ELF-1 (cell line): Measurements from ENCODE around the gene CPA1.

Experiments used
- DNase-seq: peaks from one replicate; pipeline ENCODE4 v3.0.0-alpha.2; 2016; ENCODE audit warnings: low read depth, low spot score

The CPA1 gene

GRCh38 chr7:130379921-130380860 is at the start of gene CPA1:
Gene CPA1 (plus strand): TSS chr7:130380494. CDS start chr7:130380521, 27 bp downstream.
- DNase-seq: peak; percentile 49

DNA sequence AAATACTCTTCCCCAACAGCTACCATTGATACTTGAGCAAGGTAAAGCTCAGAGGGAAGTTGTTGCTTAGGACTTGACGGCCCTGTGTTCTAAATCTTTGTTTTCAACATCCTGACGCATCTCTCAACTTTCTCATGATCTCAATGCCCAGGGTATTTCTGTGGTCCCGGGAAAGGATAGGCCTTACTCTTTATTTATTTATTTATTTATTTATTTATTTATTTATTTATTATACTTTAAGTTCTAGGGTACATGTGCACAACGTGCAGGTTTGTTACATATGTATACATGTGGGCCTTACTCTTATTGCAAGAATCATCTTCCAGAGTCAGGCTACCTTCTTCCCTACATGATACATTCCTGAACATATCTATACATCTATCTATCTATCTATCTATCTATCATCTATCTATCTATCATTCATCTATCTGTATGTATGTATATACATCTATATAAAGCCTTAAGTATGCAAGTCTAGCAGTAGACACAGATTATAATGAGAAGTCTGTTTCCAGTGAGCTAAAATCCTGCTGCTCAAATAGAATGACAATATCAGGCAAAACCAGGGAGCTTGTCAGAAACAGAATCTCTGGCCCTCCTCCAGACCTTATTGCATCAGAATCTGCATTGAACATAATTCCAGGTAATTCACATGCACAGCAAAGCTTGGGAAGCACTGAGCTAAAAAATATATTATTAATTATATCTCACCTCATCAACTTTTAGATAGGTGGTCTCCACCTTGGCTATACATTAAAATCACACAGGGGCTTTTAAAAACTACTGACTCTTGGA is 47.8 kb upstream of the CPA1 start:
- DNase-seq: no peak

DNA sequence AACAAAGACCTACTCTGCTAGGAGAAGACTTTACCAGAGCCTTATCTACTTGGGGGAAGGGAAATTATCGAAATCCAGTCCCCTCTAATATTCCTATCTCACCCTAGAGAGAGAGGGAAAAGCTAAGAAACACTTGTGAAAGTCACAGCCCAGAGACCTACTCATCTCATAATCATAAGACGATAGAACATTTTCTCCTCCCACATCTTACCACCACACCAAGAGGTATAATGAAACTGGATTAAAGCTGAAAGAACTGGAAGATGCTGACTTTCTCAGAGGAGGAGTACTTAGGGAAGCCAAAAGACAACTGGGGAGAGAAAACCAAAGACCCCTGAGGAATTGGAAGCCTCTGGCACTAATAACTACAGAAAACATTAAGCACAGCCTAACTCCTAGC is 46.5 kb upstream of the CPA1 start:
- no peak for DNase-seq

DNA sequence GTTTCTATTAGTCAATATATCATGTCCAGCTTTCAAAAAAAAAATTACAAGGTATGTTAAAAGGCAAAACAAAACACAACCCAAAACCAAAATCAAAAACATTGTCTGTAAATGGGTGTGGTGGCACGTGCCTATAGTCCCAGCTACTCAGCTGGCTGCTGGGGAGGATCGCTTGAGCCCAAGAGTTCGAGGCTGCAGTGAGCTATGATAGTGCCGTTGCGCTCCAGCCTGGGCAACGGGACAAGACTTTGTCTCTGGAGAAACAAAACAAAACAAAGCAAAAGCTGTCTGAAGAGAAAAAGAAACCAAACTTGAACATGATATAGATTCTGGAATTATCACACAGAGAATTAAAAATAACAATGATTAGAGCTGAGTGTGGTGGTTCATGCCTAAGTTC is 46.0 kb upstream of the CPA1 start:
- DNase-seq: no peak

DNA sequence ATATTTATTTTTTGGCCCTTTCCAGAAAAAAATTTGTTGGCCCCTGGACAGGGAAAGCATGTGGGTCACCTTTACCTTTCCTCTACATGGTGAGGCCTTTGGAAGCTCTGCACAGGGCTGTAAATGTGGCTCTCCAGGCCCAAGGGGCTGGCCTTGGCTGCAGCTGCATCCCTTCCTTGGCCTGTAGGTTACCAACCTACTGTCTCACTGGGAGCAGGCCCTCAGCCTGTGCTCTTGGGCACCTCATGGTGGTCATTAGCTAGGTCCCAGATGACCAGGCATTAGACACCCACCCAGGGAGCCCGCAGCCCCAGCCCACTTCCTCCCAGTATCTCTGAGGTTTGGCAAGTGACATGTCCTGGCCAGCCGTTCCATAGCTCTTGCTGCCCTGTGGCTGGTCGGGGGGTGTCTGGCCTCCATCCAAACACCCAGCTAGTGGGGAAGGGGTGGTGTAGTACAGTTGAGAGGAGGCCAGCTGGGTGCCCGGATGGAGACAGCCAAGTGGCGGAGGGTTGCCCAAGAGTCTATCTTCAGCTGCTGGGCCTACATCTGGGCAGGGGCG is 42.8 kb upstream of the CPA1 start:
- no peak for DNase-seq

DNA sequence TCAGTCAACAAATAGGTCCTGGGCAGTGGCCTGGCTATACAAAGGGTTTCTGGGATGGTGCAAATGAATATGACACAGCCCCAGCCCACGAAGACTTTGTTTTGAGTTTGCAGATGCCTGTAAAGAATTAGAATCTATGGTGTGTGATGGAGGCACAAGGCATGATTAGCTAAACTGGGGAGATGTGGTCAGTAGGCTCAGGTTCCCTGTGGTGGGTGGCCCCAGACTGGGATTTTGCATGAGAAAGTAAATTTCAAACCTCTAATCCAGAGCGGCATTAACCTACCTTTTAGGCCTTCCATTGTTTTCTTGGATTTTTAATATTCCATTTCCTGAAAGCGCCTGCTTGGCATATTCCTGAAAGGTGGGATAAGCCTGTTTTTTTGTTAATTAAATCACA is 42.1 kb upstream of the CPA1 start:
- no peak for DNase-seq

DNA sequence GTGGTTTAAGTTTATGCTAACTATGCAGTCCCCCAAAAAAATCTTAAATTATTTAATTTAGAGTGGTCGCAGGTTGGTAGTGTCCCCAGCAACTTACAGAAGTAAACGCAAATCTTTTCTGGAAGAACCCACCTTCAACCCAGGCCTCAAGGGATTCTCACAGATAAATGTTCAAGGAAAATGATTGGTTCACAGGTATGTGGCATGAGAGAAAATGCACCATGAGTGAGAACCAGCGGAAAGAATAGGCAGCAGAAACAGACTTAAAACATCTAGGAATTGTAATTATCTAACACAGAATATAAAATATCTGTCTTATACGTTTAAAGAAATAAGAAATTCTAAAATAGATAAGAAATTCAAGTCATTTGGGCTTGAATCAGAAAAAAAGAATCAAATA is 38.4 kb upstream of the CPA1 start:
- no peak for DNase-seq

DNA sequence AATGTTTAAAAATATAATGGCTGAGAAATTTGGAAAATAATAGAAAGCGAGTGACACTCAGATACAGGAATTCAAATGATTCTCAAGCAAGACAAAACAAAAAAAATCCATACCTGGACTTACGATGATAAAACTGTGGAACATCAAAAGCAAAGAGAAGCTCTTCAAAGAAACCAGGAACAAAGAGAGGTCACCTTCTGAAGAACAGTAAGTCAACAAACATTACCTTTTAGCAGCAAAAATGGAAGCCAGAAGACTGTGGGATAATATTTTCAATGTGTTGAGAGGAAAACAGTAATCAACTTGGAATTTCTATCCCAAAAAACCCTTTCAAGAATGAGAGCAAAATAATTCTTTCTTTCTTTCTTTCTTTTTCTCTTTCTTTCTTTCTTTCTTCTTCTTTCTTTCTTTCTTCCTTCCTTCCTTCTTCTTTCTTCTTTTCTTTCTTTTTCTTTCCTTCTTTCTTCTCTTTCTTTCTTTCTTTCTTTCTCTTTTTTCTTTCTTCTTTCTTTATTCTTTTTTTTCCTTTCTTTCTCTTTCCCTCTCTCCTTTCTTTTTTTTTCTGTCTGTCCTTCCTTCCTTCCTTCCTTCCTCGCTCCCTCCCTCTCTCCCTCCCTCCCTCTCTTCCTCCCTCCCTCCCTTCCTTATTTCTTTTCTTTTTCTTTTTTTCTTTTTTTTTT is 37.5 kb upstream of the CPA1 start:
- DNase-seq: no peak

GRCh38 chr7:130344271-130344866 is 35.9 kb upstream of the CPA1 start, which contains the start of gene CPA5:
Gene CPA5 (plus strand): TSS chr7:130344816. CDS start chr7:130346486, 1,670 bp downstream.
- DNase-seq: no peak

- peak; percentile 49 for DNase-seq
Observed at GRCh38 chr7:130345136-130345535, 35.2 kb upstream of the CPA1 start.

GRCh38 chr7:130345725-130346124 is 34.6 kb upstream of the CPA1 start:
- DNase-seq: no peak

DNA sequence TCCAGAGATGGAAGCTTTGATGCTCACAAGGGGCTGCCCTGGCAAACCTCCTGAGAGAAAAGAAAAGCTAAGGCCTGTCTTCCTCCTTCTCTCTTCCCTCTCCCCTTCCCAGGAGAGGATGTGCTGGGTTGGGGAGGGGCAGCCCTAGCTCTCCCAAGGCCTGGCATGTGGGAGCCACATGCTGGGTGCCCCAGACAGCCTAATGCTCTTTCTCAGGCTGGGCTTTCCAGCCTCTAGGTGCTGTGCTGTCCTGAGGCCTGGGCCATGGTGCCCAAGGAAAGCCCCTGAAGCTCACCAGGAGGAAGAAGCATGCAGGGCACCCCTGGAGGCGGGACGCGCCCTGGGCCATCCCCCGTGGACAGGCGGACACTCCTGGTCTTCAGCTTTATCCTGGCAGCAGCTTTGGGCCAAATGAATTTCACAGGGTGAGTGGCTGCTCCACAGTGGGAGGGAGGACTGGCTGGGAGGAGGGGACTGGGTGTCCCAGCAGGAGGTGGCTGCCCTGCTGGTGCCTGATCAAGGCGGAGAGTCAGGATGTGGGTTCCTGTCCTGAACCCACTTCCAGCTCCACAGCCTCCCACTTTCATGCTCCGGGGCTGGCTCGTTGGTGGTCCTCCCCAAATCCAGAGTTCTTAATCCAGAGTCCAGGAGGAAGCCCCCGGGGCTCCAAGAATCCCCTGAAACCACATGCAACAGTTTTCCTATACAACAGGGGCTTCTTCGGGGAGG is 34.0 kb upstream of the CPA1 start:
- no peak for DNase-seq

DNA sequence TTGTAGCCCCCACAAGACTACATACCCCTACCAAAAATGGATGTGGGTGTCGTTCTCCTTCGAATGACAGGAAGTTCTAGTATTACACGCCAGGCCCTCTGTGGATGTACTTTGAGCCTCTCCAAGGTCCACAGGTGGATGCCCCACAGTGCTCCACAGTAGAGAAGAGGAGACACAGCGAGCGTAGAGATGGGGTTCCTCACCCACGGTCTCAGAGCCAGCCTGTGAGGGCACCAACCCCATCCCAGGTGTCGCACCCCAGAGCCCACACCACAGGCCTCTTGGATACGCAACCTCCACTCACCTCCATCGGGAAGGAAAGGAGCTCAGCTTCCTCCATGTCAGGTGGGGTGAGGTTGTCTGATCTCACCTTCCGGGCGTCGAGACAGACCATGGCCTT is 33.4 kb upstream of the CPA1 start:
- DNase-seq: no peak

DNA sequence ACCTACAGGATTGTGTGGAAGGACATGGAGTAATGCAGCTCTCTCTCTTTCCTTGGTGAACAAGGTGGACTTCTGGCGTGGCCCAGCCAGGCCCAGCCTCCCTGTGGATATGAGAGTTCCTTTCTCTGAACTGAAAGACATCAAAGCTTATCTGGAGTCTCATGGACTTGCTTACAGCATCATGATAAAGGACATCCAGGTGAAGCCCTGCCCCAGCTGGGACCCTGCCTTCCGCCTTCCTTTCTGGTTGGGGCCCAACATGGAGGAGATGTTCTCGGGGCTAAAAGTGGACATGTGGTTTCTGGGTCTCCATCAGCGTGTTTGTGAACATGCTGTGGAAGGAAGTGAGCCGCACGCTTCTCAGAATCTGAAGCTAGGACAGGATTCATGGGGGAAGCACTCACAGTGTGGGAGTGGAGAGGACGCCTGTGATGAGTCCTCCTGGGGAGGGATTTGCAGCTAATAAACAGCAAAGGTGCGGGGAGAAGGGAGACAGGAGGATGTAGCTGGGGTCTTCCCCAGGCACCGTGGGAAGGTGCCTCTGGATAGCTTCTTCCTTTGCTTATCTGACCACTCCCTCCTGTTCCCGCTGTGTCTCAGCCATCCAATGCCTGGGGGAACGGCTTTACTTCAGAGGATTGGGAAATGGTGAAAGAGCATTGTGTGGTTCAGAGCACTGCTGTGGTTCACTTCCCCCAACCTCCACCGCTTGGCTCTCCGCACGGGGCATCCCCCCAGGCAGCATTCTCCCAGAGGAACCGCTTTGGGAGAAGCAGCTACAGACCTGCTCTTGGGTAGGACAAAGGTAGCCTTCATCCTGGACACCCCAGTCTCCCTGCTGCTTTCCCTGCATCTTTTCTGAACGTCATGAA is 30.1 kb upstream of the CPA1 start:
- DNase-seq: peak; percentile 96

DNA sequence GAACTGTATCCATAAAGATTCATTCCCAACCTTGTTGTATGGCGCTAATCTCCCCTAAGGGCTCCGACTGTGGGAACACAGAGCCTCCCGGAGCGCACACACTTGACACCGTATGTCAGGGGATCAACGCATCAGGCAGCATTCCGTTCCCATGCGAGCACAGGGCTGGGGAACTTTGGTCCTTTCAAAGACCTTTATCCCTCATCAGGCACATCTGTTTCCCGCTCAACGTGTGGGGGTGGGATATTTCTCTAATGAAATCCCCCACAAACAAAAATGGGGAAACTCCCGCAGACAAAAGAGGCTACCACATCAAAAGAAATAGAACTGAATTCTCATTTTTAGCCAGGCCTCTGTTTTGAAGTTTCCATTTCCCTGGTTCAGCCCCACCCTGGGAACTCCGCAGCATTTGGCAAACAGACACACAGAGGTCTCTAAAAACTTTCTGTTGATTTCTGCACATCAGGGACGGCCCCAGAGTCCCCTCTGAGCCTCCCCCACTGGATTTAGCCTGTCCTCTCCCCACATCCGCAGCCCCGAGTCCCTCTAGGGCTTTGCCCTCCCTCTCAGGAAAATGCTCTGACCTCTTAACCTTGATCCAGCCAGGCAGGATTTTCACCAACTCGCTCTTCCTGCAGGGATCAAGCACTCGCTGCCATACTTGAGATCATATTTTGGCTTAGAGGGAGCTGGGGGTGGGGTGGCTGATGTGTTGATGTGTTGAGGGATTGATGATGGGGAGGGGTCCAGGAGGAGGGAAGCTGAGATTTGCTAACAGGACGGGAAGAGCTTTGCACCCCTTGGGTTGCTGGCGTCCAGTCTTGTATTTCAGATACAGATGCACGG is 29.1 kb upstream of the CPA1 start:
- peak; percentile 83 for DNase-seq

DNA sequence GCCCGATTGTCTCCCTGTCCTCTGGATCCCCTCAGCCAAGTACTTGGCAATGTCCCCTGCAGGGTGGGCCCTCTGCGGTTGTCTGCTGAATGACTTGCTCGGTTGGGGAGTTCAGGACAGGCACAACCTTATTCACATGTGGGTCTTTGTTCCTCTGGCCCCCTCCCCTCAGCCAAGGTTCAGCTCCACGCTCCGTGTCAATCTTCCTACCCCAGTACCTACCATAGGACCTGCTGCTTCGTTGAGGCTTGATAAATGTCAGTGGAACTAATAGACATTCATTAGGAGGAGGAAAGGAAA is 28.6 kb upstream of the CPA1 start:
- DNase-seq: peak; percentile 32

DNA sequence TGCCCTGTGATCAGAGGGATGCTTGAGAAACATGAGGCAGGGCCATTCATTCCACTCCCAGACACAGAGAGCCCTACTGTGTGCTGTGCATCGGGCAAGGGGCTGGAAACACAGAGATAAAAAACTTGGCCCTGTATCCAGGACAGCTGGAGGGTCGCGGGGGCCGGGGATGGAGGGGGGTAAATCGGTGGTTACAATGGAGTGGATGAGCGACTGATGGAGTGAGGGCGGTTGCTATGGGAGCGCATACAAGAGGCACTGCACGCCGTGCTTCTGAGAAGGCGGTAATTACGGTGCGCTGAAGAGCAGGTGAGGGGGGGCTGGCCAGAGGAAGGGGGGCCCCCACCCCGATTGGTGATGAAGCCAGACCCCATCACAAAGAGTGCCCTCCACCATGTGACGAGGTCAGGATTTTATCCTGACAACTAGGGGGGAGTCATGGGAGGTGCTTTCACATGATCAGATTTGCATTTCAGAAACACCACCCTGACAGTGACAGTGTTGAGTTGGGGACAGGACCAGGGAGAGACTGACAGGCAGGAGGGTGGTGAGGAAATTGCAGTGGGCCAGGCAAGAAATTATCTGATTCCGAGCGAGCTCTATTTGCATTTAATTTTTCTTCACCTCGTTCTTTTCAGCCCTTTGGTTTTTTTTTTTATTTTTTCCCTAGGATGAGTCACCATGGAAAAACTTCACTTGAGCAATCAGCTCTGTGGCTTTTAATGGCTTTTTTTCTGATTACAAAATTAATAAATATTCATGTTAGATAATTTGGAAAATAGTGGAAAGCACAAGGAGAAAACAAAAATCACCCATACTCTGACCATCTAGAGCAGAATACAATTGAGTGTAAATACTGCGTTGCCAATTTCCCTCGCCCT is 27.9 kb upstream of the CPA1 start:
- no peak for DNase-seq

DNA sequence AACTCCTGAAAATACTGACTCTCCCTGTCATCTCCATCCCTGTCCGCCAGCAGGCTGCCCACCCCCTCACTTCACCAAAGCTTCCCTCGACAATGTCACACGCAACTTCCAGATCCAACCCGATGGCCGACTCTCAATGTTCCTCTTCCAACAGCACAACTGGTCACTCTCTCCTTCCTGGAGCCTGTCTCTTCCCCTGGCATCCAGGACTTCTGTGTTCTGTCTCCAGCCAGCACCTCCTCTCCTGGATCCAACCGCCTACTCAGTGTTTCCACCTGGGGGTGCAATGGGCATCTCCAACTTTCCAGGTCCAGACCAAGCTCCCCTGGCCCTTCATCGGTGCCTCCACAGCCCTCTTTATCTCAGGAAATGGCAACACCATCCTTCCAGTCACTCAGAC is 27.1 kb upstream of the CPA1 start:
- no peak for DNase-seq
